ENCODE results near the gene SESN3. TPM values are rescaled to one million over a fixed set of nuclear protein-coding genes. Genes with fewer than 3 reads are reported as not detected.

The SESN3 gene
- polyA plus RNA-seq, 1 donor from 2014 or later, result 11.1 TPM

DNA sequence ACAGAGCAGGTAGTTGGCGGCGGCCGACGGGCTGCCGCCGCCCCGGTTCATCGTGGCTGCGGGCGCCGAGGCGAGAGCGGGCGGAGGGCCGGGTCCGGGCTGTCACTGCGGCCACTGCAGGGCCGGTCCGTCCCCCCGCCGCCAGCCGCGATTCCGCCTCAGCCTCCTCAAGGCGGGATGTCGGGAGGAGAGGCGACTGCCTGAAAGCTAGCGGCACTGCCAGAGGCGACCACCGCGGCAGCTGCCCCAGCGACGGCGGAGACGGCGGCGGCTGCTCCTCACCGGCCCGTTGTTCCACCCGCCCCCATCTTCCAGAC, 234 bp downstream of the SESN3 start:
- Histone ChIP-seq H3K4me3 (ENCODE audit: low read length) (peak overlapping the region; percentile 81), H3F3A (ENCODE audit: insufficient read depth, low read length, poor library complexity, severe bottlenecking) (peaks cover 7% of the 10 kb centered on the region), H3K27ac (ENCODE audit: low read length) (peak overlapping the region; percentile 40), H3K27me3 (ENCODE audit: insufficient read depth, low read depth, low read length) (no peaks in the 10 kb centered on the region), H3K36me3 (ENCODE audit: insufficient read depth, low read length) (no peaks in the 10 kb centered on the region), H3K9ac (ENCODE audit: low read length) (peak overlapping the region; percentile 69), H3K4me2 (ENCODE audit: low read length) (no peak overlapping the region), H3K79me2 (replicated peaks; ENCODE audit: insufficient read depth, low read length) (peaks cover 36% of the 10 kb centered on the region), H3K9me2 (ENCODE audit: insufficient read depth, low read length) (no peaks in the 10 kb centered on the region), H3K9me3 (ENCODE audit: low read length) (no peaks in the 10 kb centered on the region), H2AFZ (ENCODE audit: low read depth, low read length) (peak overlapping the region; percentile 35), H4K20me1 (ENCODE audit: insufficient read depth) (no peaks in the 10 kb centered on the region)
- TF ChIP-seq, protein P1, sequence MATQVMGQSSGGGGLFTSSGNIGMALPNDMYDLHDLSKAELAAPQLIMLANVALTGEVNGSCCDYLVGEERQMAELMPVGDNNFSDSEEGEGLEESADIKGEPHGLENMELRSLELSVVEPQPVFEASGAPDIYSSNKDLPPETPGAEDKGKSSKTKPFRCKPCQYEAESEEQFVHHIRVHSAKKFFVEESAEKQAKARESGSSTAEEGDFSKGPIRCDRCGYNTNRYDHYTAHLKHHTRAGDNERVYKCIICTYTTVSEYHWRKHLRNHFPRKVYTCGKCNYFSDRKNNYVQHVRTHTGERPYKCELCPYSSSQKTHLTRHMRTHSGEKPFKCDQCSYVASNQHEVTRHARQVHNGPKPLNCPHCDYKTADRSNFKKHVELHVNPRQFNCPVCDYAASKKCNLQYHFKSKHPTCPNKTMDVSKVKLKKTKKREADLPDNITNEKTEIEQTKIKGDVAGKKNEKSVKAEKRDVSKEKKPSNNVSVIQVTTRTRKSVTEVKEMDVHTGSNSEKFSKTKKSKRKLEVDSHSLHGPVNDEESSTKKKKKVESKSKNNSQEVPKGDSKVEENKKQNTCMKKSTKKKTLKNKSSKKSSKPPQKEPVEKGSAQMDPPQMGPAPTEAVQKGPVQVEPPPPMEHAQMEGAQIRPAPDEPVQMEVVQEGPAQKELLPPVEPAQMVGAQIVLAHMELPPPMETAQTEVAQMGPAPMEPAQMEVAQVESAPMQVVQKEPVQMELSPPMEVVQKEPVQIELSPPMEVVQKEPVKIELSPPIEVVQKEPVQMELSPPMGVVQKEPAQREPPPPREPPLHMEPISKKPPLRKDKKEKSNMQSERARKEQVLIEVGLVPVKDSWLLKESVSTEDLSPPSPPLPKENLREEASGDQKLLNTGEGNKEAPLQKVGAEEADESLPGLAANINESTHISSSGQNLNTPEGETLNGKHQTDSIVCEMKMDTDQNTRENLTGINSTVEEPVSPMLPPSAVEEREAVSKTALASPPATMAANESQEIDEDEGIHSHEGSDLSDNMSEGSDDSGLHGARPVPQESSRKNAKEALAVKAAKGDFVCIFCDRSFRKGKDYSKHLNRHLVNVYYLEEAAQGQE (IDR thresholded peaks at IDR 0.05; ENCODE audit: borderline replicate concordance), result no peak
- peak; percentile 5 for TF ChIP-seq SMC3 (conservative IDR thresholded peaks at IDR 0.05; ENCODE audit: poor library complexity)
- peak; percentile 20 for TF ChIP-seq RAD21 (conservative IDR thresholded peaks at IDR 0.05)

DNA sequence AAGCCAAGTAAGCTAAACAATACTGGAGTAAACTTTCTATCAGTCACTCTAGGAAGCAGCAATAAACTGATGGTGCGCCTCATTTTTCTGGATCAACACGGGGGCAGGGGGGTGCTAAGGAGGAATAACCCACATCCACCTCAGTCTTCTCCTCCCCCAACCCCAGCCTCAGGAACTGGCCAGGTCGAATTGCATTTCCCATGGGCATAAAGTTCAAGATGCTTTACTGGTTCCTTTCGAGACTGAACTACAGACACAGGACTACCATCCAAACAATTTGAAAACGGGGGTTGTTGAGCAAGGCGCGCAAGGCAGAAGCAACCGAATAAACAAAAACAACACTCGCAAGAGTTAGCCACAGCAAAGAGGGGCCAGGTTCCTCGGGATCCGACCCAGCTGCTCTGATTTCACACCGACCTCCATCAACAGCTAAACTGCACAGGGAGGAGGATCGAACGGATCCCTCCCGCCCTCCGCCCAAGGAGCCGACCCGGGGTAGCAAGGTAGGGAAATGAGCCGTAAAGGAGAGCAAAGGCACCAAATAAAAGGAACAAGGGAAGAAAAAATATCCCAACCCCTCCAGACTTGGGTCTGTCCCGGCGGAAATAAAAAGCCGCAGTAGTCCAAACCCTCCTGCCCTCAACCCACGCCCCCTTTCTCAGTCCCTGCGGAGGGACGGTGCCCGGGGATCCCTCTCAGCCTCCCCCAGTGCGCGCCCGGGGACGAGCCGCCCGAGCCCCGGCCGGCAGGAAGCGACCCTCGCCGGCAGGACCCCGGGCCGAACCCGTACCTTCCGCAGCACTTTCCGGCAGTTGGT, 801 bp downstream of the SESN3 start:
- no peaks in the 10 kb centered on the region for H4K20me1 ChIP-seq (ENCODE audit: insufficient read depth)
- no peaks in the 10 kb centered on the region for H3K9me3 ChIP-seq (ENCODE audit: low read length)
- no peaks in the 10 kb centered on the region for H3K9me2 ChIP-seq (ENCODE audit: insufficient read depth, low read length)
- H2AFZ ChIP-seq (ENCODE audit: low read depth, low read length), result peak overlapping the region; percentile 35
- H3K4me2 ChIP-seq (ENCODE audit: low read length), result peak overlapping the region; percentile 90
- TF ChIP-seq RAD21 (conservative IDR thresholded peaks at IDR 0.05) (peak; percentile 17), POLR2AphosphoS5 (IDR thresholded peaks at IDR 0.05) (peak; percentile 5), TAF1 (IDR thresholded peaks at IDR 0.05; ENCODE audit: low read depth) (no peak), MXI1 (conservative IDR thresholded peaks at IDR 0.05; ENCODE audit: poor library complexity, severe bottlenecking) (no peak), SMC3 (conservative IDR thresholded peaks at IDR 0.05; ENCODE audit: poor library complexity) (peak; percentile 10), EZH2 (IDR thresholded peaks at IDR 0.05; ENCODE audit: borderline replicate concordance, insufficient read depth, low read length, poor library complexity, severe bottlenecking) (no peak)
- H3K9ac ChIP-seq (ENCODE audit: low read length), result peak overlapping the region; percentile 69
- H3F3A ChIP-seq (ENCODE audit: insufficient read depth, low read length, poor library complexity, severe bottlenecking), result peaks cover 7% of the 10 kb centered on the region
- H3K27me3 ChIP-seq (ENCODE audit: insufficient read depth, low read depth, low read length), result no peaks in the 10 kb centered on the region
- H3K27ac ChIP-seq (ENCODE audit: low read length), result peak overlapping the region; percentile 40
- peaks cover 42% of the 10 kb centered on the region for H3K79me2 ChIP-seq (replicated peaks; ENCODE audit: insufficient read depth, low read length)
- peak overlapping the region; percentile 81 for H3K4me3 ChIP-seq (ENCODE audit: low read length)
- no peaks in the 10 kb centered on the region for H3K36me3 ChIP-seq (ENCODE audit: insufficient read depth, low read length)

DNA sequence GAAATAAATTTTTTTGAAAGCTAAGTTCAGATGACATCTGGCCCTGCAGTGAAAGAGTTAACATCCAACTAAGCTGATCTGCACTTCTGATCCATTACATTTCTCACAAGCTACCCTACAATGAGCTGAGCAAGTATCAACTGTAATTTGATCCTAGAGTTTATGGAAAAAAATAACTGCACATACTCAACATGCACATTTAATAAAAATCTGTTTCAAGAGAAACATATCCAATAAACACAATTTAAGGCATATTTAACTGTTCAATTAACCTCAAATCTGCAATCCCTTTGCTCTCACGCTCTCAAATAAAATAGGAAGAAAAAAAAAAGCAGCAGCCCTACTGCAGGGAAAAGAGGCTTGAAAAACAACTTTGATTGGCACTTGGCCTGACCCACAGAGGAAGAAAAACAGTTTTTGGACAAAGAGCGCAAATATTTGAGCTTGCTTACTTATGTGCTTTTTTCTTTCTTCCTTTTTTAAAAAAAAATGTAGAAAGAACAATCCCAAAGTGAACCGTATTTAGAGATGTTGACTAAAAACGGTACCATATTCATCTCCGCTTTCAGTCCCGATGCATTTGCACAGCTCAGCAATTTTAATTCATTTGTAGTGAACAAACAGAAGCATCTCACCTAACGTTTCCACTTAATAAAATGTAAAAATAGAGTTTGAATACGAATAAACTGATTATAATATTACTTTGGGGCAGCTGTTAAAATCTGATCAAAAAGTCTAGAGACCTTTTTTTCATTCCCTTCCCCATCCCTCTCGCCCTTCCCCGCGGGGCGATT, 1.6 kb downstream of the SESN3 start:
- peak overlapping the region; percentile 69 for H3K9ac ChIP-seq (ENCODE audit: low read length)
- H3K9me3 ChIP-seq (ENCODE audit: low read length), result no peaks in the 10 kb centered on the region
- no peaks in the 10 kb centered on the region for H3K27me3 ChIP-seq (ENCODE audit: insufficient read depth, low read depth, low read length)
- TF ChIP-seq RAD21 (conservative IDR thresholded peaks at IDR 0.05), result peak; percentile 35
- no peak for TF ChIP-seq MXI1 (conservative IDR thresholded peaks at IDR 0.05; ENCODE audit: poor library complexity, severe bottlenecking)
- peaks cover 49% of the 10 kb centered on the region for H3K79me2 ChIP-seq (replicated peaks; ENCODE audit: insufficient read depth, low read length)
- H2AFZ ChIP-seq (ENCODE audit: low read depth, low read length), result no peak overlapping the region
- peaks cover 7% of the 10 kb centered on the region for H3F3A ChIP-seq (ENCODE audit: insufficient read depth, low read length, poor library complexity, severe bottlenecking)
- H3K36me3 ChIP-seq (ENCODE audit: insufficient read depth, low read length), result no peaks in the 10 kb centered on the region
- H4K20me1 ChIP-seq (ENCODE audit: insufficient read depth), result no peaks in the 10 kb centered on the region
- no peaks in the 10 kb centered on the region for H3K9me2 ChIP-seq (ENCODE audit: insufficient read depth, low read length)
- H3K4me2 ChIP-seq (ENCODE audit: low read length), result peak overlapping the region; percentile 90
- H3K4me3 ChIP-seq (ENCODE audit: low read length), result peak overlapping the region; percentile 81
- no peak overlapping the region for H3K27ac ChIP-seq (ENCODE audit: low read length)
